ENCODE data around the gene CDC42EP1.

DNA sequence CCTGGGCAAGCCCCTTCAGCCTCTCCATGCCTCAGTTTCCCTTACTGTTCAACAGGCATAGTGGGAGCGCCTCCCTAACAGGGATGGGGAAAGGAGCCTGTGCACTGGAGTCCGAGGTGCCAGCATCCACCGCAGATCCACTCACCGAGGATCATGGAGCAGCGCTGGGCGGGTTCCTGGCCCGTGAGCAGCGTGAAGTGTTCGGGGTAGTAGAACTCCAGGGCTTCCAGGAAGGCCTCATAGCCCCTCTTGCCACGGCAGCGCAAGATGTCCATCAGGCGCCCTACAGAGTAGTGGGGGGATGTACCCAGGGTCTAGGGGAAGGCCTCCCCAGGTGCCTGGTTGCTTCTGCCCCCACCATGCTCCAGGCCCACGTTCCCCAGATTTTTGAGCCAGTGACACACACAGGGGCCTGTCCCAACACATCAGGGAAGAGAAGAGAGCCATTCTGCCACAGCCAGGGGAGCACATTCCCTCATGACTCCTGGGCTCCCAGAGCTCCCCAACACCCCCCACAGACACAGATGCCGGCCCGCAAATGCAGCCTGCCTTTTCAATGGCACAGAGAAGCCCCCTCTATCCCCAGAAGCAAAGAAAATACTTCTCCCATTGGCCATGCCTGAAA, 42.3 kb upstream of the CDC42EP1 start:
- TF ChIP-seq, protein P1, sequence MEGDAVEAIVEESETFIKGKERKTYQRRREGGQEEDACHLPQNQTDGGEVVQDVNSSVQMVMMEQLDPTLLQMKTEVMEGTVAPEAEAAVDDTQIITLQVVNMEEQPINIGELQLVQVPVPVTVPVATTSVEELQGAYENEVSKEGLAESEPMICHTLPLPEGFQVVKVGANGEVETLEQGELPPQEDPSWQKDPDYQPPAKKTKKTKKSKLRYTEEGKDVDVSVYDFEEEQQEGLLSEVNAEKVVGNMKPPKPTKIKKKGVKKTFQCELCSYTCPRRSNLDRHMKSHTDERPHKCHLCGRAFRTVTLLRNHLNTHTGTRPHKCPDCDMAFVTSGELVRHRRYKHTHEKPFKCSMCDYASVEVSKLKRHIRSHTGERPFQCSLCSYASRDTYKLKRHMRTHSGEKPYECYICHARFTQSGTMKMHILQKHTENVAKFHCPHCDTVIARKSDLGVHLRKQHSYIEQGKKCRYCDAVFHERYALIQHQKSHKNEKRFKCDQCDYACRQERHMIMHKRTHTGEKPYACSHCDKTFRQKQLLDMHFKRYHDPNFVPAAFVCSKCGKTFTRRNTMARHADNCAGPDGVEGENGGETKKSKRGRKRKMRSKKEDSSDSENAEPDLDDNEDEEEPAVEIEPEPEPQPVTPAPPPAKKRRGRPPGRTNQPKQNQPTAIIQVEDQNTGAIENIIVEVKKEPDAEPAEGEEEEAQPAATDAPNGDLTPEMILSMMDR (IDR thresholded peaks at IDR 0.05) = no peak
- no peak for TF ChIP-seq POLR2A (IDR thresholded peaks at IDR 0.05)
